Sigmoid colon (tissue), 4 donors: ENCODE results near the gene ZSCAN2.

Experiments
- CTCF ChIP-seq, 4 experiments: fragments of 450-650 bp in 3 of 4; fragments of 200-600 bp in 1 of 4; IDR thresholded peaks; one replicate each; pipeline ENCODE4 v1.5.1; 2016 to 2019; ENCODE audit warnings: antibody characterized with exemption in 4 of 4, mild to moderate bottlenecking in 3 of 4, moderate library complexity in 2 of 4
- POLR2AphosphoS5 ChIP-seq, 4 donors: sonication (generic); formaldehyde crosslinking; IDR thresholded peaks; one replicate each; pipeline ENCODE4 v1.6.1; 2017; ENCODE audit warnings: antibody characterized with exemption in 4 of 4

GRCh38 chr15:84645496-84645895, 44.7 kb downstream of the ZSCAN2 start:
- TF ChIP-seq CTCF (IDR thresholded peaks at IDR 0.05) = no peak
- no peak for TF ChIP-seq POLR2AphosphoS5 (IDR thresholded peaks at IDR 0.05)
